ENCODE results near the gene ASCL2.

ASCL2 gene

DNA sequence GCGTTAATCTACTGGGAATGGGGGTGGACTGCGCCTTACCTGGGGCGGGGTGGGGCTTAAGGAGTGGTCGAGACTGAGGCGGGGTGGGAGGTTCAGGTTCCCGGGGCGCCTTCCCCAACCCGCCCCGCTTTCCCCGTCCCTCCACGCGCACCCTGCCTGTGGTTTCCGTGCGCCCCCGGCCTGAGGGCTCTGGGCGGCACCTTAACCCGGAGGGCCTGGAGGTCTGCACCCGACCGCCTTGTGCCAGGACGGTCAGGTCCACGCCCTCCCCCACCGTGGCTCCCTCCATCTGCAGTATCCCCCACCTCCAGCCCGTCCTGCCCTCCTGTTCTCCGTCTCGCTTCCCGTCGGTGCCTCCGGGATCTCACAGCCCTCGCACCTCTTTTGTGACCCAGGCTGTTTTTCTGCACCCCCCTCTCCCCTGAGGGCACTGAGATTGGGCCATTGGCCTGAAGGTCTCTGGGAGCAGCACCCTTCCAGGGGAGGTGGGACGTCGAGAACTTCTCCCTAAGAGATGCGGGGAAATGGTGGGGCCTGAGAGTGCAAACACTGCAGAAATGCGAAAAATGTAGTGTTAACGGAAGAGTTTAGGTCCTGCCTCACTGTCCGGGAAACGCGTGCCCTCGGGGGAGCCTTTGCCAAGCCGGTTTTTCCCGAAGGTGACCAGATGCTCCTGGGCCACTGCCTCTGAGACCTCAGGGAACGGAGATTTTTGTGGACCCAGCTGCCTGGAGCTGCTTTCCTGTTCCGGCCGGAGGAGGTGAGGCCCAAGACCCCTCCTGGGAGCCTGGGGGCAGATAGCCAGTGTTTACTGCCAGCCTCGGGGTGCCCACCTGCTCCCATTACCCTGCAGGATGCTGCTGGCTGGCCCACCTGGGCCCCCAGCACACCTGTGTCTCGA, 1.2 kb upstream of the ASCL2 start:
- DNase-seq: no peak

DNA sequence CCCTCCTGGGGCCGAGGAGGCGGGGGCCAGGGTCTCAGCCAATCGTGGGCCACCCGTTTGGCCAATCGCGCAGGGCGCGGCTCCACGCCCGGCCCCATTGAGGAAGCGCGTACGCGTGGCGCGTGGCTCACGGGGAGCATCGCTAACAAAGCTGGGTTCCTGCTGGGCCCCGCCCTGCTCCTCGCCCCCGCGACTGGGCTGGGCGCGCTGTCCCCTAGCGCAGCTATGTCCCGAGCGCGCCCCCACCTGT, 614 bp upstream of the ASCL2 start:
- DNase-seq: peak; percentile 75

DNA sequence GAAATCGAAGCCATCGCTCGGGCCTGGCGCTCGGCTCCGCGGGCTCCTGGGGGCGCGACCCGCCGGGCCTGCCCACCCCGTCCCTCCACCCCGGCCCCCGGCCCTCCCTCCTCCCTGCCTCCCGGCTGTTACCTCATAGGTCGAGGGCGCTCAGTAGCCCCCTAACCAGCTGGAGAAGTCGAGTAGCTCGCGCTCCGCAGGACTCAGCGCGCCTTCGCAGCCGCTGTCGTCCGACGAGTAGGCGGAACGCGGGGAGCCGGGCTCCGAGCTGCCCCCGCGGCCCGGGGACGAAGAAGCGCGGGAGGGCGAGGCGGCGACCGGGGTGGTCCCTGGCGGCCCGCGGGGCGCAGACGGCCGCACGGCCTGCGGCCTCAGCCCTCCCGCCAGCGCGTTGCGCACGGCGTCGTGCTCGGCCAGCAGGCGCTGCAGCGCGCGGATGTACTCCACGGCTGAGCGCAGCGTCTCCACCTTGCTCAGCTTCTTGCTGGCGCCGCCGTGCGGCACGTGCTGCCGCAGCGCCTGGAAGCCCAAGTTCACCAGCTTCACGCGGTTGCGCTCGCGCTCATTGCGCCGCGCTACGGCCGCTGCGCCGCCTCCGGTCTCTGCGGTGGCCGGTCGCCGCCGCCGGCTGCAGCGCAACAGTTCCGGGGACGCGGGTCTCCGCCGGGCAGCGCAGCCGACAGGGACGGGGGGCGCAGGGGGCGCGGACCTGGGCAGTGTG, 627 bp downstream of the ASCL2 start:
- DNase-seq: peak; percentile 62

DNA sequence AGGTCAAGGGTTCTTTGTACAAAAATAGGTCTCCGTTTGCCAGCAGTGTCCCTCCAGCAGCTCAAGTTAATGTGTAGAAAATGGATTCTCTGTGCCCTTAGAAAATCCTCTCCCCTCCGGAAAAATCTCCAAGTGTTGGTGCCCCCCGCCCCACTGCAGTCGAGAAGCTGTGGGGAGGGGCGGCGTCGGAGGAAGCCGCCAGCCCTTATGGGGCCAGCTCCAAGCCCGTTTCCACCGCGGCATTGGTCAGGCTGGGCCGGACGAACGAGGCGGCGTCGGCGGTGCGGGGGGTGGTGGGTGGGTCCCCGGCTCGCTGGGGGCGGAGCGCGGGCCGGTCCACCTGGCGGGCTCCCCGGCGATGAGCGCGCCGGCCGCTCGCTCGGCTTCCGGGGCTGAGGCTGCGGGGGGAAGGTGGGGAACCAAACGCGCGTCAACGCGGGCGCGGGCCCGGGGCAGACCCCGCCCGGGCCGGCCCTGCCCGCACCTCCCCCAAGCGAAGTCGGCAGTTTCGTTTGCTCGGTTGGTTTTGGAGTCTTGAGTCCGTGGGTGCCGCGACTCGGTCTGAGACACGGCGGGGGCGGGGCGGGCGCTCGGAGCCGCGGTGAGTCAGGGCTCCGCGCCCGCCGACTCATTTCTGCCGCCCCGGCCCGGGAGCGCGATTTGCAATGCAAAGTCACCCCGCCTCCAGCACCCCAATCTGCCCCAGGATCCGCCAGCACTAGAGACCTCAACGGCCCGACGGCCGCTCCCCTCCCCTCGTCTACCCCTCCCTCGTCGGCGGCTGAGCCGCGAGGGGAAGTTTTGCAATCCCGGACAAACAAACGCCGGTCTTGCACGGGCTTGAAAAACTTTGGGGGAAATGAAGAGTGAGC, 1.4 kb downstream of the ASCL2 start:
- DNase-seq: peak; percentile 71

DNA sequence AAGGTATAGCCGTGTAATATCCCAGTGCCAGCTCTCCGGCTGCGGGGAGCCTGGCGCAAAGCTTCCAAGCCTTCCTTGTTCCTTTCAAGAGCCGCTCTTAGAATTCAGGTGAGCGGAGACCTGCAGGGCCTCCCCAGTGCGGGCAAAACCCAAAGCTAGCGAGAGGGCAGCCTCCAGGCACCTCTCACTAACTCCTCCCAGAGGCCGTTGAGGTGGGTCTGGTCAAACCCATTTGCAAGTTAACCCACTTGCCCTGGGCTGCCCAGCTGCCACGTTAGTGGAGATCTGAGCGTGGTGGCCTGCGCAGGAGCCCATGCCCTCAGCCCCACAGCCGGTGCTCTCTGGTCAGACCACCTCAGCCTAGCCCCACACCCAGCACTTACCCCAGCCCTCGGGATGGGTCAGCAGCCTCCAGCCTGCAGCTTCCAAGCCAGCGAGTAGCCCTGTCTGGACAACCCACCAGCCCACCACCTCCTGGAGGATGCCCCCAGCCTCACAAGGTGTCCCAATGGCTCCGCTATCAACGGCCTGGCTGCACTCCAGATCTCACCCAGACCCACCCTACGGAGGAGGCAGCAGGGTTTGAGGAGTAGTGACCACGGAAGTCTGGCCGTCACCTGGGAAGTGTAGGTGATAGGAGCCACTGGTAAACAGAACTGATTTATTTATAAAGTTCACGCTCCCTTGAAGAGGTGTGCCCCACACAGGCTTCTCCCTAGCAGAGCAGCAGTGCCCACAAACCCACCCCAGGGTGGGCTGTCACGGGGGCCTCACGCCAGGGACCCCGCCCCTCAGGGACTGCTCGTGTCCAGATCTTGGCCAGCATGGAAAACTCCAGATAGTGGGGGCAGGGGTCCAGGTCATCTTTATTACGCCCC, 2.3 kb downstream of the ASCL2 start:
- DNase-seq: no peak

DNA sequence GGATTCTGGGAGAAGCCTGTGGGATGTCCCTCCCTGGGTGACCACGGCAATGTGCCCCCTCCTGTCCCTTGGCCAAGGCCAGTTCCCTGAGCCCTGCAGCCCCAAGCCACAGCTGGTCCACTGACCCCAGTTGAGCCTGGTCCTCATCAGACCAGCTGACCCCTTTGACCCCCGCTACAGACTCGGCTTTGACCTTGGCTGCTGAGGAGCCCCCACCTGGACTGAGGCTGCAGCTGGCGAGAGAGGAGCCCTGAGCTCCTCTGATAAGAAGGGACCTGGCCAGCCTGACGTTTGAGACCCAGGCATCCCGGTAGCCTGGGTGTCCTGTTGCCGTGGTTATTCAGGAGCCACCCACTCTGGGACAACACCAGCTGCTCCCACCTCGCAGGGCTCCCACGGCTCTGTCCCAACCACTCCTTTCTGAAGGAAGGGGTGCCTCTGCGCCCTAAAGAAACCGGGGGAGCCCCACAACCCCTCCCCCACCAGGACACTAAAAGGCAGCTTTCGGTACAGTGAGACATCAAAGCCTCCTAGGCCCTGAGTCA, 3.0 kb downstream of the ASCL2 start:
- DNase-seq: no peak

DNA sequence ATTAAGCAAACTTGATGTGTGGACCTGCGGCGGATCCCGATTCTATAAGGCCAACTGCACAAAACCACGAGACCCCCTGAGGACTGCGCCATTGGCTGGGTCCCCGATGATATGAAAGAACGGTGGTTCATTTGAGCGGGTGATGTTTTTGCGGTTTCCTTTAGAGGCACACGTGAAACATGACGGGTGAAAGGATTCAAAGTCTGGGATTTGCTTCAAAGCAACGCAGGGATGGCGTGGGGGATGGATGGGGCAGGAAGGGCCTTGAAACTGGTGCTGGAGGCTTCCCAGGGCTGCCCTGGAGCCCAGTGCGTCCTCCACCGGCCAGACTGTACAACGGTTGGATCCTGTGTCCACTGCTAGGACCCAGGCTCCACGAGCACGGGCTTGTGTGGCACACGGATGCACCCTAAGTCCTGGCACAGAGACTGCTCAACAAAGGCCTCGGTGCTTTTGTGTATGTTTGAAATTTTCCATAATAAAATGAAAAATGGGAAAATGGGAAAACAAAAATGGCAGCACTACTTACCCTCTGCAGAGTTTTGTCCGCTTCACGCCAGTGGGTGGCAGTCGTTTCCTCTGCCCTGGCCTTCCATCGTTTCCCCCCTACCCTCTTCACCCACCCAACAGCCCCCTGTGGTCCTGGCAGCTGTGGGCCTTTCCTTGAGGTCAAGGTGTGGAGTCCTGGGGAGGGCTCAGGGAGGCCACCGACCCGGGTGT, 3.6 kb downstream of the ASCL2 start:
- no peak for DNase-seq

DNA sequence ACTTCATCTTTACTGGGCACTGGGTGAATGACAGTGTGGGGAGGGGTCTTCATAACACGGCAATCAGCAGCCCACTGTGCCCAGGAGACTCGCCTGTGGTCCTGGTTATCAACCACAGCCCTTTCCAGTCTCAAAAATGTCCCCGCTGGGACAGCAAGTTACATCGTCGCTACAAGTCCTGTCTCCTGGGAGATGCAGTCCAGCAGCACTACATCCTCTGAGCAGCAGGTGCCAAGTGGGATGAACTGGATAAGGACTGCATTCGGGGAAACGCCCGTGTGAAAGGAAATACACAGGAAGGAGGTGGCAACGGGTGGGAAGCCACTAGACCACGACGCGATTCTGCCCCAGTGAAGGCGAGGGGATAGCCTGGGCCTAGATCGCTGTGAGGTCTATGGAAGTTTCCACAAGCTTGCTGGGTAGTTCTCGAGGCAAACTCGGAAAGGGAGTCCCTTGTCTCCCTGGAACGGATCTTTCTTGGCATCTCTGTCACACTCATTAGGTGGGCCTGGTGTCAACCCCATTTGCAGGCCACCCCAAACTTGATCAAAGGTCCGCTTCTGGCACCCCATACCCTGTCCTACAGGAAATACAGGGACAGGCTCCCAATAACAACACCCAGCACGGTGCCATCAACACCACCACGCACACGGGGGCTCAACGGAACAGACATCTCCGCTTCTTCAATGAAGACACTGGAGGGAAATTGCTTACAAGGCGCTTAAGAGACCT, 4.4 kb downstream of the ASCL2 start:
- DNase-seq: no peak

DNA sequence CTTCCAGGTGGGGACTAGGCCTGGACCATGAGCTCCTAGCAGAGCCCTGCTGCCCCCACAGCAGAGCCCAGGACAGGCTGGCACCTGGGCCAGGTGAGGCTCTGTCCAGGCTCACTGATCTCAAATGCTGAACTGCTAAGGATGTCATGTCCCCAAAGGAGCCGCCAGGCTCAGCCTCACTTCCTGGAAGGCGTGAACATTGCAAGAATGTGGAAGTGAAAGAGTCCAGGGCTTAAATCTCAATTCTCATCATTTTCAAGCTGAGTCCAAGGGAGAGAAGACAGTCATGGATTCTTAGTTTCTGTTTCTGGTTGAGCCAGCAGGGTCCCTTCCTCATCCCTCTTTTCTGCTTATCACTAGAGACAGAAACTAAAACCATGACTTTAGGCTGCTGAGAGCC, 5.0 kb downstream of the ASCL2 start:
- peak; percentile 62 for DNase-seq

DNA sequence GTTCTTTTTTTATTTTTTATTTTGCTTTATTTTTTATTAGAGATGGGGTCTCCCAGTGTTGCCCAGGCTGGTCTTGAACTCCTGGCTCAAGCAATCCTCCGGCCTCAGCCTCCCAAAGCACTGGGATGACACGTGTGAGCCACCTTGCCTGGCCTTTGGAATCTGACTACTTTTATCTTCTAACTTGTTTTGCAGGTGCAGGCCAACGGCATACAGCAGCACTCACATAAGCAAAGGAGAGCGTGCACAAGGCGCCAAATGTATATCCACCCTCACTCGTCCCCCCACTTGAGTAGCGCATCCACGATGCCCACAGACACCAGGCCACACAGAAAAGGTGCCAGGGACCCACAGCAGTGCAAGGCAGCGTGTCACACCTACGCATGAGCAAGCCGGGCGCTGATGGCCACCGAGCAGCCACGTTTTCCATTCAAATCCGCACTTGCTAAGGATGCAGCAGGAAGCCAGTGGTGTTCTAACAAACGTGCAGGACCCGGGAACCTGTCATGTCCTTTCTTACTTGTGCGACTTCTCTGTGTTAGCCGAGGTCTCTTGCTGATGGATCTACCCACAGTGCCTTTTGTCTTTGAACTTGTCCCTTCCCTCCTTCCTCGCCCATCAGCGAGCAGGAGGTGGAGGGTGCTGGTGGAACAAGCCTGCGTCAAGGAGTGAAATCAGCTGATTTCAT, 5.9 kb downstream of the ASCL2 start:
- DNase-seq: no peak

DNA sequence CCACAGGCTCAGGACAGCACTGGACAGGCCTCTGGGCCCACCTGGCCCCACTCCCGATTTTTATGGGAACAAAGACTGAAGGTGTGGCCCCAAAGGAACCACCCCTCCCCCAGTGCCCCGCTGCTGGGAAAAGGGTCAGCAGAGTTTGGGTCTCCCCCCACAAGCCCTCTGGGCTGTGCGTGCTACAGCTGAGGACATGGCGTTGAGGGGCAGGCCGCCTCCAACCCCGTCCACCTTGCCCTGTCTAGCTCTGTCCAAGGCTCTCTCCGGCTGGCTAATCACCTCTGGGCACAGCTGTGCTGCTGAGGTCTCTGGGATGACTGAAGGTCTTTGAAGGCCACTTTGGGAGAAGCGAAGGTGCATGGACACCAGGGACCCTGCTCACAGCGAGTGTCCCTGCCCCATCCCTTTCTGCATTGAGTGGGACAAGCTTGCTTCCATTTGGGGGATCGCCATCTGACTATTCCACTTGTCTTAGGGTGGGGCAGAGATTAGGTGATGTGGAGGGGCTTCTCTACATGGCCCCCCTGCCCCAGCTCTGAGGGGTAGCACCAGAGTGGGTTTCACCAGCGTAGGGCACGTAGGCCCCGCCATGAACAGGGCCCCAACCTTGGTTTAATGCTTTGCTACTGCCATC, 6.5 kb downstream of the ASCL2 start:
- no peak for DNase-seq

DNA sequence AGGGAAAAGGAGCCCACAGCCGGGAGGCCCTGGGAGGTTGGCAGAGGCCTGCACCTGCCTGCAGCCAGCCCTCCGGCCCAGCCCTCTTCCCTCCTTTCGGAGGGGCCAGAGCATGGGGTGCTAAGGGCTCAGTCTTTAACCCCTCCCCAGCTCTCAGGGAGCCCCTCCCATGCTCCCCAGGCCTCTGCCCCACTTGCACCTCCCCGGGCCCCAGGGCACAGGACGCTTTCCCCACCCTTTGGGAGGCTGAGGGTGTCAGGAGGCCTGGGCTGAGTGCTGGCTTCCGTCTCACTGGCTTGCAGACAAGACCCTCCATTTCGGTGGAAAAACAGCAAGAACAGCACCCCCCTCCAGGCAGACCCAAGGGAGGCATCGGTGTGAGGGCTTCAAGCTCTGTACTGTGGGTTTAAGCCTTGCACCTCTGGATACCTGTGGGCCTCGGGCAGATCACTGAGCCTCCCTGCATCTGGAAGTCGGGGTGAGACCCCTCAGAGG, 7.3 kb downstream of the ASCL2 start:
- DNase-seq: no peak

DNA sequence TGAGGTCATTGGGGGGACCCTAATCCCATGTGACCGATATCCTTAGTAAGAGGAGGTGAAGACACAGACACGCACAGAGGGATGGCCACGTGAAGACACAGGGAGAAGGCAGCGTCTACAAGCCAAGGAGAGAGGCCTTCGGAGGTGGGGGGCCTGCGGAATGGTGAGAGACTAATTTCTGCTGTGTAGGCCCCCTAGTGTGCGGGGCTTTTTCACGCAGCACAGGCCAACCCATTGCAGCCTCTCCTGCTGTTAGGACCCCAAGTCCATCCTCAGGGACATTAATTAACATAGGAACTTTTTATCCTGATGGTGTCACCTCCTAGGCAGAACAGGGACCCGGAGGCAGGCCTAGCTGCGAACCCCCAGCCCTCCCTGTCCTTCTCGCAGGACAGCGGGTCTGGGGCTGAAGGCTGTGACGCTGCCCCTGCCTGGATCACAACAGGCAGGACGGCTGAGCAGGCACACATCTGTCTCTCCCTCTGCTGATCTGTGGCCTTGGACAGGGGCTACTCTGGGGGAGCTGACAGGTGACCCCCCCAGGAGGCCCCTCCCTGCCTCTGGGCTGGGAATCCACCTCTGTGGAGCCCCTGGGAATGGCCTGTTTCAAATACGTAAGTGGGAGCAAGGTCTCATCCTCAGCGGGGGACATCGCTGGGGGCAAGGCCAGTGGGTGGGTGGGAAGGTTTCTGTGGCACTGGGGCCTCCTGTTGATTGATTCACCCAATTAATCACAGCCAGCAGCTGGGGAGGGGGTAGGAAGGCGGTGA, 7.9 kb downstream of the ASCL2 start:
- DNase-seq: no peak

DNA sequence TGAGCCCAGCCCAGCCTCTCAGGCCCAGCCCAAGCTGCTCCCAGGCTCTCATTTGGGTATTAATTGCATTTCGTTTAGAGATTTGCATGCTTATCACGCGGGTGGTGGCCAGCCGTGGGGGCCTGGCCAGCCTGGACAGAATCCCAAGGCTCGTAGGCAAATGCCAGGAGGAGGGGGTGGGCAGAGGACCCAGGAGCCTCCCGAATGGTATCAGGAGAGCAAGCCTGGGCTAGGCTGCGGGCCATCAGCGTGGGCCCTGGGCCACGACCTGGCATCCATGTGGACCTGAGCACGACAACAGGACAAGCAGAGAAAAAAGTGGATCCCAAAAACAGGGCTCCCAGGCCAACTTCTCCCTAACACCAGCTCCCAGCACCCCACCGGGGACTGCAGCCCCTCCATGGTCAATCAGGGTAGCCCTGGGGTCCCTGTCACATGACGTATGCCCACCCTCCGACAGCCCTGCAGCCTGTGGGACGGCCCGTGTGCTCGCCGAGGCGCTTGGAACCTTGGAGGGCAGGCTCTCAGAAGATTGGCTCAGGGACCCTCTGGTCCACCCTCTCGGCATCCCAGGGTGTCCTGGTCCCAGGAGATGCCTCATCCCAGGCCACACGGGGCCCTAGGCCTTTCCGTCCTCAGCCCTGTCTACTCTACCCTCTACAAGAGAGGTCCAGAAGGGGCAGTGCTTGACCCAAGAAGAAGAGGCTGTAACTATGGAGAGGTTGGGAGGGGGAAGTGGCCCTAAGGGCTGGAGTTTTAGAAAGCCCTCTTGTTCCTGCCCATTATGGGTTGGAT, 8.8 kb downstream of the ASCL2 start:
- DNase-seq: no peak

DNA sequence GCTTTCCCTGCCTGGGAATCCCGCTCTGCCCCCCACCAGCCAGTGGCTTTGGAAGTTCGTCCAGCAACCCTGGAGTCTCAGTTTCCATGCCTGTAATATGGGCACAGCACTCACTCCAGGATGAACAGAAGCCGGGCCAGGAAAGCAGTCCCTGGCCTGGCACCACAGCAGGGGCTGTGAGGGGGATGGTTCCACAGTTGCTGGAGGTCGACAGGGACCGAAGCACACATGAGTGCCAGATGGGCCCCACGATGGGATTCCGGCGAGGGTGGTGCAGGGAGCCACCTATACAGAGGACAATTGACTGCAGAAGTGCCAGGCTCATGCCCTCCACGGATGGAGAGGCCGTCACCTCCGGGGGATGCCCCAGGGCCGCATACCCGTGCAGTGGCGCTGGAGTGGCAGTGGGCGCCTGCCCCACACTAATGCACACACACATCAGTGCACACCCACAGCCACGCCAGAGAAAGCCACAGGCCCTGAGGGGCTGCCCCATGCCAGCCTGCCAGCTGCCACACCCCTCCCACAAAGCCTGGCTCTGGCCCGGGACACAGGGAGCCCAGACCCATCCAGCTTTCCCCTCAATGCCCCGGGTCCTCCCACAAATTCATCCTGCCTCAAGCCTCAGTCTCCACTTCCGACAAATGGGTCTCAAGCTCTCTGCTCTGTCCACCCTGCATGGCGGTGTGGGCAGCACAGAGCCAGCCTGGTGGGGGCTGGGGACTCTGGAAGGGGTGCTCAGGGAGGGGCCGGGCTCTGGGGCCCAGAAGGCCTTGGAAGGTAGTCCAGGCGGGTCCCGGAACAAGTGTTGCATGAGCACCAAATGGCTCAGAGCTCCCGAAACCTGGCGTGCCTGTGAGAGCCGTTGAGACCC, 9.7 kb downstream of the ASCL2 start:
- DNase-seq: no peak

DNA sequence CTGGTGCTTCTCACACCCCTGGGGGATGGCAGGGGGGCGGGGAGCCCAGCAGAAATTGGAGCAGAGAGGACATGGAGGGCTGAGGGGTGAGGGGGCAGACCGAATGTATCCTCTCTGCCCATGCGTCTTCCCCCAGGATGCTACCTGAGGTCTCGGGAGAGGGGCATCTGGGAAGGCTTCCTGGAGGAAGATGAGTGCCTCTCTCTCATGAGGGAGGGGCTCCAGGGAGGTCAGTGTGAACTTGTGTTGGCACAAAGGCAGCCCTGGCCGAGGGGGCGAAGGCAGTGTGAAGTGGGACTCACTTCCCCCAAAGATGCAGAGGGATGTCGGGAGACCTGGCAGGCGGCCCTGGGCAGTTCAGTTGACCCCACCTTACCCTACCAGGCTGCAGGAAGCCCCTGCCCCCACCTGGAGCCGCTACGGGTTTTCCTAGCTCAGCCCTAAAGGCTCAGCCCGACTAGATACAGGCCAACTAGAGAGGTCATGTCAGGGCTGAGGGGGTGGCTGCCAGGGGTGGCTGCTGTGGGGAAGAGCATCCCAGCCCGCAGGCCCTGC, 10.4 kb downstream of the ASCL2 start:
- DNase-seq: no peak

DNA sequence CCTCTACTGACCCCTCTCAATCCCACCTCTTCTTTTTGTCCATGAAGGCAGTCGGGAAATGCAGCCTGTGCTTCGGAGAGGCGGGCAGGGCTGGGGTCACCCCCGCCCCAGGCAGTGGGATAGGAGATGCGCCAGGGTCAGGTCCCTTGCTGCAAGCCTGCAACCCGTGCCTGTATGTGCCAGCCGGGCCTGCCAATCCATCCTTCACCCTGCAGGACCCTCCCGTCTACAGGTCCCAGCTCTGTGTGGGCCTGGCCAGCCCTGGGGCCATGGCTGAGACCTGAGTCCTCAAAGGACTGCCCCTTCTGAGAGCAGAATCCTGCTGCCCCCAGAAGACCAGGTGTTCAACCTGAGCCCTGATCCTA, 10.9 kb downstream of the ASCL2 start:
- DNase-seq: no peak
